DOHH2 (cell line): ENCODE measurements around the gene UVSSA.

ENCODE experiments used
- CTCF ChIP-seq: fragments of 200-600 bp; sonication (generic); IDR thresholded peaks from one replicate; pipeline ENCODE4 v1.5.1; 2014; ENCODE audit warnings: antibody characterized with exemption, mild to moderate bottlenecking, low read depth, low read length; ENCODE audit not compliant: poor library complexity, severe bottlenecking
- EZH2phosphoT487 ChIP-seq: fragments of 200-600 bp; sonication (generic); IDR thresholded peaks from 2 replicates; pipeline ENCODE4 v1.6.1; 2017; ENCODE audit warnings: borderline replicate concordance, mild to moderate bottlenecking, antibody characterized with exemption, low read length, moderate library complexity, mixed read lengths

- TF ChIP-seq CTCF (no peak), EZH2phosphoT487 (no peak)
Measured at GRCh38 chr4:1364217-1364616, 17.2 kb downstream of the UVSSA start.
